CD4-positive, alpha-beta T cell treated with Interferon alpha-2 for 1 hour (primary cell): ENCODE results near the gene ZBTB7C.
"Not testable (repeated sequence)": the region's sequence is repeated elsewhere in the genome, so short reads cannot be mapped to it uniquely, and the experiment has no call there.

ENCODE experiments used
- DNase-seq, 2 donors: peaks; one replicate each; pipeline ENCODE4 v3.0.0-alpha.2; 2020 to 2022

ZBTB7C gene

GRCh38 chr18:48293954-48294898, 115.0 kb downstream of the ZBTB7C start:
- no peak for DNase-seq

GRCh38 chr18:48292782-48293424, 116.3 kb downstream of the ZBTB7C start:
- no peak for DNase-seq

- DNase-seq, result no peak
Measured at GRCh38 chr18:48292229-48292628, 117.0 kb downstream of the ZBTB7C start.

- no peak for DNase-seq
Measured at GRCh38 chr18:48290162-48290926, 118.8 kb downstream of the ZBTB7C start.

- DNase-seq, result no peak
Measured at GRCh38 chr18:48284743-48285142, 124.4 kb downstream of the ZBTB7C start.

GRCh38 chr18:48284011-48284410, 125.2 kb downstream of the ZBTB7C start:
- not testable (repeated sequence) for DNase-seq

- not testable (repeated sequence) for DNase-seq
Measured at GRCh38 chr18:48281460-48281859, 127.7 kb downstream of the ZBTB7C start.

- DNase-seq, result no peak
Measured at GRCh38 chr18:48279312-48279711, 129.9 kb downstream of the ZBTB7C start.

GRCh38 chr18:48278081-48278480, 131.1 kb downstream of the ZBTB7C start:
- no peak for DNase-seq

GRCh38 chr18:48274301-48274700, 134.9 kb downstream of the ZBTB7C start:
- no peak for DNase-seq

GRCh38 chr18:48270929-48271328, 138.3 kb downstream of the ZBTB7C start:
- no peak for DNase-seq

GRCh38 chr18:48265328-48265727, 143.9 kb downstream of the ZBTB7C start:
- DNase-seq, result no peak

- no peak for DNase-seq
Measured at GRCh38 chr18:48263914-48264902, 145.0 kb downstream of the ZBTB7C start.

GRCh38 chr18:48263192-48263853, 145.9 kb downstream of the ZBTB7C start:
- no peak for DNase-seq

- DNase-seq, result no peak
Measured at GRCh38 chr18:48260237-48260636, 148.9 kb downstream of the ZBTB7C start.

- no peak for DNase-seq
Measured at GRCh38 chr18:48256848-48257247, 152.3 kb downstream of the ZBTB7C start.

GRCh38 chr18:48254077-48254602, 155.0 kb downstream of the ZBTB7C start:
- DNase-seq, result no peak

- no peak for DNase-seq
Measured at GRCh38 chr18:48252525-48252924, 156.7 kb downstream of the ZBTB7C start.

- no peak for DNase-seq
Measured at GRCh38 chr18:48250918-48251317, 158.3 kb downstream of the ZBTB7C start.

GRCh38 chr18:48250362-48250907, 158.7 kb downstream of the ZBTB7C start:
- no peak for DNase-seq

- no peak for DNase-seq
Measured at GRCh38 chr18:48249854-48250253, 159.3 kb downstream of the ZBTB7C start.
